Renal pelvis (tissue), 4 donors: ENCODE measurements around the gene MYO18A. TPM values are rescaled to one million over a fixed set of nuclear protein-coding genes. Genes with fewer than 3 reads are reported as not detected.

Source experiments
- DNase-seq: peaks from one replicate; pipeline ENCODE4 v3.0.0-alpha.2; 2013
- polyA plus RNA-seq, 3 donors: library from polyadenylated mRNA; unstranded; fragments of 120-200 nt; gene quantifications; one replicate each; pipeline ENCODE4 v1.2.1, GENCODE V29; 2013; ENCODE audit not compliant: insufficient read length in 3 of 3

The MYO18A gene
- polyA plus RNA-seq, 3 donors, result 43.0 to 44.7 (median 44.2) TPM

GRCh38 chr17:29126268-29126930 lies 53.8 kb downstream of the MYO18A start:
- no peak for DNase-seq

DNA sequence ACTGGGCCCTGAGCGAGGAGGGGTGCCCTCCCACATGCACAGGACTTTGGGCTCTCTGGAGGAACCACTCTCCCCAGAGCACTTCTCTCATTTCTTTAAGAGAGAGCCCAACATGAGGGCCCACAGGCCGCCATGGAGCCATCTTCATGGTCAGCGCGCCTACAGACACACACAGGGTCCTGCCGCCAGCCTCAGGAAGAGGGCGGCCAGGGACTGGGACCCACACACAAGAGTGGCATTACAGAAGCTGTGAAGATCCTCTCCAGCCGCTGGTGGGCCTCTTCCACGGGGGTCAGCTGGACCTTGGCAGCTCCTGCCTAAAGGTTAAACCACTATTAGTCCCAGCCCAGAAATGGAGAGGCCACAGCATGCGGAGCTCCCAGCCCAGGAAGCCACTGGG lies 54.5 kb downstream of the MYO18A start:
- DNase-seq, result no peak

DNA sequence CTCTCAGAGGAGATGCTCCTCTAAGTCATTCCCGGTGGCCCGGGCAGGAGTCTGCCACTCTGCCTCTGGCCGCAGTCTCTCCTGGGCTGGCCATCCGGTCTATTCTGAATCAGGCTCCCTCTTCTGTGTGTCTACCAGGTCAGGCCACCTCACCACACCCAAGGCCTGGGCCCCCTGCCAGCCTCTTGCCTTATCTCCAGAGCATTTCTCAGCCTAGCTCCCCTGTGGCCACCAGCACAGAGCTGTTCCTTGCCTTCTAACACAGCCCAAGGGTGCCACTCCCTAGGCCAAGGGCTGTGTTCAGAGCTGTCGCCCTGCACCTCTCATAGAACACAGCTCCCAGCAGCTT lies 55.3 kb downstream of the MYO18A start:
- DNase-seq, result no peak

DNA sequence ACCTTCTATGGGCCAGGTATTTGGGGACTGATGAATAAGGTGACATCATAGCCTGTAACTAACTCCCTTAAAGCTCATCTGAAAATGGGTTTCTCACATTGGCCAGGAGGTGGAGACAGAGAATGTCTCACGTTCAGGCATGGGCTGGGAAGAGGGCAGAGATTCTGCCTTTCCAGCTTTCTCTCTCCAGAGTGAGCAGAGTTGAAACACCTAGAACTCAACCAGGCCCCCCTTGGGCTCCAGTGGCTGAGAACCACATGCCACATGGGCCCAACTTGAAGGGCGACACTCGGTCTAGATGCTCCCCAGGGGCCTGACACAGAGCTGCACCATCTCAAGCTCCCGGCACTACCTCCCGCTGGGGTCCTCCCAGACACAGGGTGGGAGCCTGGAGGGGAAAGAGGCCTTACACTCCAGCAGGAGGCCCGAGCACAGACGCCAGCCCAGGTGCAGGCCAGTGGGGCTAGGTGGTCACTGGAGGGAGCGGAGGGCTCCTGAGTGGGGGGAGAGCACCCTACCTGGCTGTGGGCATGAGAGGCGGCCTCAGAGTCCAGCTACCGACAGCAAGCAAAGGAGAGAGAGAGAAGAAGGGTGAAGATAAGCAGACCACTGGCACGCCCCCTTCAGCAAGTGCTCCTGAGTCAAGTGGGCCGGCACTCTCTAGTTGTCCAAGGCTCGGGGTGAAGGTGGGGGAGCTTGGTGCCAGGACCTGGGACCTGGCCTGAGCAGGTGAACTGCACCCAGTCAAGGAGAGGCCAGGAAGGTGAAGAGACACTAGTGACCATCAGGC lies 55.9 kb downstream of the MYO18A start:
- peak; percentile 76 for DNase-seq

GRCh38 chr17:29123111-29123510 lies 57.1 kb downstream of the MYO18A start:
- no peak for DNase-seq

DNA sequence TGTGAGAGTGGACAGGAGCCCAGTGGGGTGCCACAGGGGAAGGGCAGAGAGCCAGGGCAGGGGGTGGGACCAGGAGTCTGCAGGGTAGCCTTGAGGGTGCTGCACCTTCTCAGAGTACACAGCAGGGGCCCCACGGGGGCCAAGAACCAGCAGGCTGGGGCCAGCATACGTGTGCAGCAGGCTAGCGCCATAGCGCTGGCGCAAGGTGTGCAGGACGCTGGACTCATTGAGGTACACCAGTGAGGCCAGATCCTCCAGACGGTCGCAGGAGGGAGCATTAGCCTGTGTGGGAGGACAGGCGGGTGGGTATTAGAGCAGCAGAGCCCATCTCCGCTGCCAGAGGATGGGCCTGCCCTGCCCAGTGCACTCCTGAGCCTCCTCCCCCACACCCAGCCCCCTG lies 58.8 kb downstream of the MYO18A start:
- no peak for DNase-seq

DNA sequence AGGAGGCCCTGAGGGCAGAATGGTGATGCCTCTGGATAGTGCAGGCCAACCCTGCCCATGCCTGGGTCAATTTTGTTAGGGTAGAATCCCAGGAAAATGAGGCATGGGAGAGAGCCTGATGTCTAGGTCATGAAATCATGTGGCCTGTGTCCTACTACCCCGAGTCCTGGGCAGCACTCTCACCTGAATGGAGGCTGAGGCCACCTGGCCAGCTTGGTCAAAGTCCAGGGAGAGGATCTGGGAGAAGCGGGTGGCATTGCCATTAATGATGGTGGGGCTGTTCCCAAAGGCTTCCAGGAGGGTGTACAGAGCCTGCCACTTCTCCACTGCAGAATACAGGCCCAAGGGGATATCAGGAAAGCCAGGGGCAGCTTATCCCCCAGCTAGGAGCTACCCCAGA lies 59.8 kb downstream of the MYO18A start:
- DNase-seq, result no peak

GRCh38 chr17:29119265-29119664 lies 60.9 kb downstream of the MYO18A start:
- no peak for DNase-seq

GRCh38 chr17:29116804-29117753 lies 63.1 kb downstream of the MYO18A start:
- no peak for DNase-seq

GRCh38 chr17:29115961-29116803 lies 64.0 kb downstream of the MYO18A start:
- DNase-seq, result no peak

GRCh38 chr17:29115435-29115834 lies 64.8 kb downstream of the MYO18A start:
- no peak for DNase-seq

DNA sequence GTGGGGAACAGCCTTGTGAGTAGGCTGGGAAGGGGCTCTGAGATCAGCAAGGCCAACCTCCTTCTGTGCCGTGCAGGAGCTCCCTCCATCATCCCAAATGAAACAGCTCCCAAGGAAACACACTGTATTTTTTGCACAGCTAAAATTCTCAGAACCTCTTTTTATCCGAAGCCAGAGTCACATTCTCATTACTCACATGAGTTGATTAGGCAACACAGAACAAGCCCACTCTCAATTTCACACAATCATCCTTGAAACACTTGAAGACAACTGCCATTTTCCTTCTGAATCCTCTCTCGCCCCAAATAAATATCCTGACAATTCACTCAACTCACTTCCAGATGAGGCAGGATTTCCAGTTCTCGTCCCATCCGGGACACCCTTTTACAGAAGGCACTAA lies 66.1 kb downstream of the MYO18A start:
- no peak for DNase-seq

GRCh38 chr17:29113334-29113733 lies 66.9 kb downstream of the MYO18A start:
- no peak for DNase-seq

DNA sequence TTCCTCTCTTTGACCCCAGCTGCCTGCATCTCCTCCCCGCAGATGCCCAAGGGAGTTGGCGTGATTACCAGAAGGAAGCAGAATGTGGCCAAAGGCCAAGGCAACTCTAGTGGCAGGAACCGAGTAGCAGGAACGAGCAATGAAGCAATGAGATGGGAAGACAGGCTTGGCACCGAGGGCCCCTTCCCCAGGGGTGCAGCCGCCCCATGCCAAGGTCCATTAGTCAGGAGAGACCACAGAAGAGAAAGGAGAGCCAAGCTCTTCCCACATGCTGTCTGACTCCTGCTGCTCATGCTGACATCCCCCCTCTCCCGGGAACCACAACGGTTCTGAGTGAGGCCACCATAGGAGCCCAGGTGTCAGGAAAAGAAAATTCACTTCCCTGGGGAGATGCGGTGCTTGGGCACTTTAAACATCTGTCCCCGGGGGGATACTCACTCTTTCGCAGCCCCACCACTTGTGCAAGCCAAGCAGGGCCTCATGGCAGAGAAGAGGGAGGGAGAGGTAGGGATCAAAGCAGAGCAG lies 67.4 kb downstream of the MYO18A start:
- no peak for DNase-seq

DNA sequence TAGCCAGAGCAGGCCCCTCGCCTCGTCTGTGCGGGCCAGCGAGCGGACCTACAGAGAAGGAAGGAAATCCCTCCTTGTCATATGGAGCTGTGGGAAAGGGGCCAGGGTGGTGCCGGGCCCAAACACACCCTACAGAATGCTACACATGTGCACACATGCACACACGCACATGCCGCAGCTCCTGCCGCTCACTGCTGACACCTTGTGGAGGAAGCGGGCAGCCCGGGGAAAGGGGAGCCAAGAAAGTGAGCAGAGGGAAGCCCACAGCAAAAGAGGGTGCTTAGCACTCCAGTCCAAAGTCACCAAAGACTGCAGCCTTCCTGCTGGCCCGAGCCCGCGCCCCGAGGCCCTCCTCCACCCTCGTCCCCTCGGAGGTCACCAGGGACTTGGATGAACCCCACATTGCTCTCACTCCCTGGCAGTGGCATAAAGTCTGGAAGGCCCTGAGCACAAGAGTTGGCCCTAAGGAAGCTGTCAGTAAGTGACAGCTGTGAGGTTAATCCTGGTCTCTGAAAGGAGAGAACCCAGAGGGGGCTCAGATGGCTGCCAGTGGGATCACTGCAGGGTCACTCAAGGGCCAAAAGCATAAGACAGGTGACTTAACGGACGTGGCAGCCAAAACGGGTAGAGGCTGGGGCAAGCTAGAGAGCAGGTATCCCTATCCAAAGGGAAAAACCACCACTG lies 68.2 kb downstream of the MYO18A start:
- DNase-seq, result peak; percentile 57

DNA sequence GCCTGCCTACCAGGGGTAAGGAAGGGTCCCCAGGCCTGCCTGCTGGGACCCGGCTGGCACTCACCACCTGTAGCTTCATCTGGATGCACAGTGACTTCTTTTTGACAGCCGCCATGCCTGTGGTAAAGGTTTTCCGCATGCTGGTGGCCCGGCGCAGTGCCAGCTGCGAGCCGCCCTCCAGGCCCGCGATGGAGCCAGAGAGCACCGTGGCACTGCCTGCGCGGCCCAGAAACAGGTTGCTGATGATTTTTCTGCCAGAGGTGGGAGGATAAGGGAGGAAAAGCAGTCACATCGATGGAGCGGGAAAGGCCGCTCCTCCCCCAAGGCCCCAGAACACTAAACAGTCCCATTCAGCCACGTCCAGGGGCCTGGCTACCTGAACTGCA lies 69.8 kb downstream of the MYO18A start:
- DNase-seq, result no peak

- no peak for DNase-seq
Measured at GRCh38 chr17:29109477-29110371, 70.5 kb downstream of the MYO18A start.

GRCh38 chr17:29108823-29109476 lies 71.2 kb downstream of the MYO18A start:
- DNase-seq, result no peak
